ENCODE data around the gene GNAO1. TPM values are rescaled to one million over a fixed set of nuclear protein-coding genes. Genes with fewer than 3 reads are reported as not detected.

The GNAO1 gene
- total and polyA plus RNA-seq, 9 of the 15 experiments (the other 6 are each of a cell fraction or from before 2014, with no cell fraction given), result 0.07 to 0.42 (median 0.08) TPM; not detected in 5

DNA sequence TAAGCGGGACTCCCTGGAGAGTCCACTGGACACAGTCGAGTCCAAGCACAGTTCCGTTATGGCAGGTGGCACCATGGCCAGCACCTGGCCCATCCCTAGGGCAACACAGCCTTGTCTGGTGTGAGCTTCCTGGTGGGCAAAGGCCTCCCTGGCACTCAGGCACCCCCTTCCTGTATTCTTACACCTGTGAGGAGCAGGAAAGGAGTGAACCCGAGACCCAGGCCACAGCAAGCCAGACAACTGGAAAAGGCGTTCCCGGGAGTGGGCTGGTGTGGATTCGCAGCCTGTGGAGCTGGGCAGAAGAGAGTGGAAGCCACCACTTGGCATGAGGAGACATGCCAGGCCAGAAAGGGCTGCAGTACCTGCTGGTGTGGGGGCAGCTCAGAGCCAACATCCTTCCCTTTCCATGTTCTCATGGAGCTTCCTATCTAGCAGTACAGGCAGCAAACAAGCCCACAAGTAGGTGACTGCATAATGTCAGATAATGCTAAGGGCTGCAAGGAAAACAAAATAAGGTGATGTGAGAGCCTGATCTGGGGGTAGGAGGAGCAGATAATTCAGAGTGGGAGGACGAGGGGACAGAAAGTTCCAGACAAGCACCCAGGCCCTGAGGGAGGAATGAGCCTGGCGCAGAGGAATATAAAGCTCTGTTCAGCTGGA lies 87.0 kb downstream of the GNAO1 start (continued):
- TF ChIP-seq, protein P1, sequence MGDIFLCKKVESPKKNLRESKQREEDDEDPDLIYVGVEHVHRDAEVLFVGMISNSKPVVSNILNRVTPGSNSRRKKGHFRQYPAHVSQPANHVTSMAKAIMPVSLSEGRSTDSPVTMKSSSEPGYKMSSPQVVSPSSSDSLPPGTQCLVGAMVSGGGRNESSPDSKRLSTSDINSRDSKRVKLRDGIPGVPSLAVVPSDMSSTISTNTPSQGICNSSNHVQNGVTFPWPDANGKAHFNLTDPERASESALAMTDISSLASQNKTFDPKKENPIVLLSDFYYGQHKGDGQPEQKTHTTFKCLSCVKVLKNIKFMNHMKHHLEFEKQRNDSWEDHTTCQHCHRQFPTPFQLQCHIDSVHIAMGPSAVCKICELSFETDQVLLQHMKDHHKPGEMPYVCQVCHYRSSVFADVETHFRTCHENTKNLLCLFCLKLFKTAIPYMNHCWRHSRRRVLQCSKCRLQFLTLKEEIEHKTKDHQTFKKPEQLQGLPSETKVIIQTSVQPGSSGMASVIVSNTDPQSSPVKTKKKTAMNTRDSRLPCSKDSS (IDR thresholded peaks at IDR 0.05; ENCODE audit: low read depth, partially characterized antibody), result no peak
- TF ChIP-seq CCNT2 (IDR thresholded peaks at IDR 0.05; ENCODE audit: borderline replicate concordance, extremely low read depth, insufficient read length, low read depth, low read length), result peak; percentile 82
- no peak for TF ChIP-seq ZNF324 (CRISPR knock-in tag; IDR thresholded peaks at IDR 0.05)
- no peak for TF ChIP-seq ZNF785 (CRISPR knock-in tag; IDR thresholded peaks at IDR 0.05)
- TF ChIP-seq, protein P2, sequence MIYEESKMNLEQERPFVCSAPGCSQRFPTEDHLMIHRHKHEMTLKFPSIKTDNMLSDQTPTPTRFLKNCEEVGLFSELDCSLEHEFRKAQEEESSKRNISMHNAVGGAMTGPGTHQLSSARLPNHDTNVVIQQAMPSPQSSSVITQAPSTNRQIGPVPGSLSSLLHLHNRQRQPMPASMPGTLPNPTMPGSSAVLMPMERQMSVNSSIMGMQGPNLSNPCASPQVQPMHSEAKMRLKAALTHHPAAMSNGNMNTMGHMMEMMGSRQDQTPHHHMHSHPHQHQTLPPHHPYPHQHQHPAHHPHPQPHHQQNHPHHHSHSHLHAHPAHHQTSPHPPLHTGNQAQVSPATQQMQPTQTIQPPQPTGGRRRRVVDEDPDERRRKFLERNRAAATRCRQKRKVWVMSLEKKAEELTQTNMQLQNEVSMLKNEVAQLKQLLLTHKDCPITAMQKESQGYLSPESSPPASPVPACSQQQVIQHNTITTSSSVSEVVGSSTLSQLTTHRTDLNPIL (CRISPR knock-in tag; IDR thresholded peaks at IDR 0.05), result no peak
- peak; percentile 72; the same call in 1 of the 2 replicates for TF ChIP-seq HLTF (IDR thresholded peaks at IDR 0.05)
- no peak for TF ChIP-seq NR3C1 (CRISPR knock-in tag; IDR thresholded peaks at IDR 0.05)
- TF ChIP-seq MCM3 (IDR thresholded peaks at IDR 0.05), result no peak
- peak; percentile 96 for TF ChIP-seq TCF3 (CRISPR knock-in tag; IDR thresholded peaks at IDR 0.05)
- TF ChIP-seq SMARCC2 (IDR thresholded peaks at IDR 0.05; ENCODE audit: low read depth), result 0 out of 2 replicates have a peak, but pooled peaks have one; percentile 54
- no peak for TF ChIP-seq TCF7L2 (IDR thresholded peaks at IDR 0.05; ENCODE audit: low read depth, low read length)
- TF ChIP-seq, protein P3, sequence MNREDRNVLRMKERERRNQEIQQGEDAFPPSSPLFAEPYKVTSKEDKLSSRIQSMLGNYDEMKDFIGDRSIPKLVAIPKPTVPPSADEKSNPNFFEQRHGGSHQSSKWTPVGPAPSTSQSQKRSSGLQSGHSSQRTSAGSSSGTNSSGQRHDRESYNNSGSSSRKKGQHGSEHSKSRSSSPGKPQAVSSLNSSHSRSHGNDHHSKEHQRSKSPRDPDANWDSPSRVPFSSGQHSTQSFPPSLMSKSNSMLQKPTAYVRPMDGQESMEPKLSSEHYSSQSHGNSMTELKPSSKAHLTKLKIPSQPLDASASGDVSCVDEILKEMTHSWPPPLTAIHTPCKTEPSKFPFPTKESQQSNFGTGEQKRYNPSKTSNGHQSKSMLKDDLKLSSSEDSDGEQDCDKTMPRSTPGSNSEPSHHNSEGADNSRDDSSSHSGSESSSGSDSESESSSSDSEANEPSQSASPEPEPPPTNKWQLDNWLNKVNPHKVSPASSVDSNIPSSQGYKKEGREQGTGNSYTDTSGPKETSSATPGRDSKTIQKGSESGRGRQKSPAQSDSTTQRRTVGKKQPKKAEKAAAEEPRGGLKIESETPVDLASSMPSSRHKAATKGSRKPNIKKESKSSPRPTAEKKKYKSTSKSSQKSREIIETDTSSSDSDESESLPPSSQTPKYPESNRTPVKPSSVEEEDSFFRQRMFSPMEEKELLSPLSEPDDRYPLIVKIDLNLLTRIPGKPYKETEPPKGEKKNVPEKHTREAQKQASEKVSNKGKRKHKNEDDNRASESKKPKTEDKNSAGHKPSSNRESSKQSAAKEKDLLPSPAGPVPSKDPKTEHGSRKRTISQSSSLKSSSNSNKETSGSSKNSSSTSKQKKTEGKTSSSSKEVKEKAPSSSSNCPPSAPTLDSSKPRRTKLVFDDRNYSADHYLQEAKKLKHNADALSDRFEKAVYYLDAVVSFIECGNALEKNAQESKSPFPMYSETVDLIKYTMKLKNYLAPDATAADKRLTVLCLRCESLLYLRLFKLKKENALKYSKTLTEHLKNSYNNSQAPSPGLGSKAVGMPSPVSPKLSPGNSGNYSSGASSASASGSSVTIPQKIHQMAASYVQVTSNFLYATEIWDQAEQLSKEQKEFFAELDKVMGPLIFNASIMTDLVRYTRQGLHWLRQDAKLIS (CRISPR knock-in tag; IDR thresholded peaks at IDR 0.05), result no peak
- no peak for TF ChIP-seq KLF10 (CRISPR knock-in tag; IDR thresholded peaks at IDR 0.05)
- TF ChIP-seq ZNF75A (CRISPR knock-in tag; IDR thresholded peaks at IDR 0.05), result no peak
- no peak for TF ChIP-seq U2AF2 (optimal IDR thresholded peaks at IDR 0.05; ENCODE audit: low read depth, low read length)
- TF ChIP-seq NCOA2 (IDR thresholded peaks at IDR 0.05; ENCODE audit: partially characterized antibody in 2 of 2), result no peak
- TF ChIP-seq, protein P4, sequence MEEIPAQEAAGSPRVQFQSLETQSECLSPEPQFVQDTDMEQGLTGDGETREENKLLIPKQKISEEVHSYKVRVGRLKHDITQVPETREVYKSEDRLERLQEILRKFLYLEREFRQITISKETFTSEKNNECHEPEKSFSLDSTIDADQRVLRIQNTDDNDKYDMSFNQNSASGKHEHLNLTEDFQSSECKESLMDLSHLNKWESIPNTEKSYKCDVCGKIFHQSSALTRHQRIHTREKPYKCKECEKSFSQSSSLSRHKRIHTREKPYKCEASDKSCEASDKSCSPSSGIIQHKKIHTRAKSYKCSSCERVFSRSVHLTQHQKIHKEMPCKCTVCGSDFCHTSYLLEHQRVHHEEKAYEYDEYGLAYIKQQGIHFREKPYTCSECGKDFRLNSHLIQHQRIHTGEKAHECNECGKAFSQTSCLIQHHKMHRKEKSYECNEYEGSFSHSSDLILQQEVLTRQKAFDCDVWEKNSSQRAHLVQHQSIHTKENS (CRISPR knock-in tag; IDR thresholded peaks at IDR 0.05), result no peak
- TF ChIP-seq, protein P5, sequence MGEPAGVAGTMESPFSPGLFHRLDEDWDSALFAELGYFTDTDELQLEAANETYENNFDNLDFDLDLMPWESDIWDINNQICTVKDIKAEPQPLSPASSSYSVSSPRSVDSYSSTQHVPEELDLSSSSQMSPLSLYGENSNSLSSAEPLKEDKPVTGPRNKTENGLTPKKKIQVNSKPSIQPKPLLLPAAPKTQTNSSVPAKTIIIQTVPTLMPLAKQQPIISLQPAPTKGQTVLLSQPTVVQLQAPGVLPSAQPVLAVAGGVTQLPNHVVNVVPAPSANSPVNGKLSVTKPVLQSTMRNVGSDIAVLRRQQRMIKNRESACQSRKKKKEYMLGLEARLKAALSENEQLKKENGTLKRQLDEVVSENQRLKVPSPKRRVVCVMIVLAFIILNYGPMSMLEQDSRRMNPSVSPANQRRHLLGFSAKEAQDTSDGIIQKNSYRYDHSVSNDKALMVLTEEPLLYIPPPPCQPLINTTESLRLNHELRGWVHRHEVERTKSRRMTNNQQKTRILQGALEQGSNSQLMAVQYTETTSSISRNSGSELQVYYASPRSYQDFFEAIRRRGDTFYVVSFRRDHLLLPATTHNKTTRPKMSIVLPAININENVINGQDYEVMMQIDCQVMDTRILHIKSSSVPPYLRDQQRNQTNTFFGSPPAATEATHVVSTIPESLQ (CRISPR knock-in tag; IDR thresholded peaks at IDR 0.05), result no peak
- TF ChIP-seq CBFB (CRISPR knock-in tag; IDR thresholded peaks at IDR 0.05), result no peak
